Measurements from ENCODE around the gene PPP1R18.

The PPP1R18 gene, protein sequence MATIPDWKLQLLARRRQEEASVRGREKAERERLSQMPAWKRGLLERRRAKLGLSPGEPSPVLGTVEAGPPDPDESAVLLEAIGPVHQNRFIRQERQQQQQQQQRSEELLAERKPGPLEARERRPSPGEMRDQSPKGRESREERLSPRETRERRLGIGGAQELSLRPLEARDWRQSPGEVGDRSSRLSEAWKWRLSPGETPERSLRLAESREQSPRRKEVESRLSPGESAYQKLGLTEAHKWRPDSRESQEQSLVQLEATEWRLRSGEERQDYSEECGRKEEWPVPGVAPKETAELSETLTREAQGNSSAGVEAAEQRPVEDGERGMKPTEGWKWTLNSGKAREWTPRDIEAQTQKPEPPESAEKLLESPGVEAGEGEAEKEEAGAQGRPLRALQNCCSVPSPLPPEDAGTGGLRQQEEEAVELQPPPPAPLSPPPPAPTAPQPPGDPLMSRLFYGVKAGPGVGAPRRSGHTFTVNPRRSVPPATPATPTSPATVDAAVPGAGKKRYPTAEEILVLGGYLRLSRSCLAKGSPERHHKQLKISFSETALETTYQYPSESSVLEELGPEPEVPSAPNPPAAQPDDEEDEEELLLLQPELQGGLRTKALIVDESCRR

GRCh38 chr6:30686009-30686907 is at the start of gene PPP1R18:
TSS of gene PPP1R18 (minus strand) at chr6:30686645. CDS start at chr6:30686018, 627 bp downstream.
- peak within 1 kb of the TSS; percentile 93 for H3K4me3 Mint-ChIP-seq
- TF ChIP-seq, protein P1, sequence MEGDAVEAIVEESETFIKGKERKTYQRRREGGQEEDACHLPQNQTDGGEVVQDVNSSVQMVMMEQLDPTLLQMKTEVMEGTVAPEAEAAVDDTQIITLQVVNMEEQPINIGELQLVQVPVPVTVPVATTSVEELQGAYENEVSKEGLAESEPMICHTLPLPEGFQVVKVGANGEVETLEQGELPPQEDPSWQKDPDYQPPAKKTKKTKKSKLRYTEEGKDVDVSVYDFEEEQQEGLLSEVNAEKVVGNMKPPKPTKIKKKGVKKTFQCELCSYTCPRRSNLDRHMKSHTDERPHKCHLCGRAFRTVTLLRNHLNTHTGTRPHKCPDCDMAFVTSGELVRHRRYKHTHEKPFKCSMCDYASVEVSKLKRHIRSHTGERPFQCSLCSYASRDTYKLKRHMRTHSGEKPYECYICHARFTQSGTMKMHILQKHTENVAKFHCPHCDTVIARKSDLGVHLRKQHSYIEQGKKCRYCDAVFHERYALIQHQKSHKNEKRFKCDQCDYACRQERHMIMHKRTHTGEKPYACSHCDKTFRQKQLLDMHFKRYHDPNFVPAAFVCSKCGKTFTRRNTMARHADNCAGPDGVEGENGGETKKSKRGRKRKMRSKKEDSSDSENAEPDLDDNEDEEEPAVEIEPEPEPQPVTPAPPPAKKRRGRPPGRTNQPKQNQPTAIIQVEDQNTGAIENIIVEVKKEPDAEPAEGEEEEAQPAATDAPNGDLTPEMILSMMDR (IDR thresholded peaks at IDR 0.05) = no peak
- H3K4me1 Mint-ChIP-seq = peaks cover 87% of the 10 kb centered on the region
- no peaks in the 10 kb centered on the region for H3K9me3 Mint-ChIP-seq
- peak within 1 kb of the TSS; percentile 98 for H3K27ac Mint-ChIP-seq
- peak; percentile 66 for DNase-seq
- peaks cover 20% of the 10 kb centered on the region for H3K36me3 Mint-ChIP-seq (ENCODE audit: low read depth)
- no peaks in the 10 kb centered on the region for H3K27me3 Mint-ChIP-seq (ENCODE audit: low read depth, poor library complexity)

GRCh38 chr6:30735668-30736314 is 49.3 kb upstream of the PPP1R18 start:
- no peak overlapping the region for H3K4me3 Mint-ChIP-seq
- H3K27ac Mint-ChIP-seq = peak overlapping the region; percentile 57
- peaks cover 68% of the 10 kb centered on the region for H3K36me3 Mint-ChIP-seq (ENCODE audit: low read depth)

DNA sequence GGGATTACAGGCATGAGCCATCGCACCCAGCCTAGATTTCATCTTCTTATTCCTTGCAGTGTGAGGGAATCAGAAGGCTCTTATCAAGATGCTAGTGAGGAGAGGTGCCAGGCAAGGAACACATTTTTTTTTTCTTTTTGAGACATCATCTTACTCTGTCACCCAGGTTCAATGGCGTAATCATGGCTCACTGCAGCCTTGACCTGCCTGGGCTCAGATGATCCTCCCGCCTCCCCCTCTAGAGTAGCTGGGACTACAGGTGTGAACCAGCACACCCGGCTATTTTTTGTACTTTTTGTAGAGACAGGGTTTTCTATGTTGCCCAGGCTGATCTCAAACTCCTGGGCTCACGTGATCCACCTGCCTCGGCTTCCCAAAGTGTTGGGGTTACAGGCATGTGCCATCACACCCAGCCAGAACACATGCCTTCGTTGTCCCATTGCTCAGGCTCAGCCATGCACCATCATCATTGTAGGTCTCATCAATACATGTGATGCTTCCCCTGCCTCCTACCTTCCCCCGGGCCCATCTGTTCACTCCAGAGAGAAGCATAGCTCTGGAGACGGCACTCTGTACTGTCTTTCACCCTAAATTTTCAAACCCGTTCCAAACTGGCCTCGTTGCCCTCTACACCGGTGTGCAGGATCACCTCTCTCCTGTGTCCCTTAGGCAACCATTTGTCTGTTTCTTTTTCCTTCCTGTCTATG is 45.9 kb upstream of the PPP1R18 start:
- H3K27me3 Mint-ChIP-seq (ENCODE audit: low read depth, poor library complexity) = peaks cover 3% of the 10 kb centered on the region
- H3K9me3 Mint-ChIP-seq = no peaks in the 10 kb centered on the region
- TF ChIP-seq, protein P1 (IDR thresholded peaks at IDR 0.05) = no peak
- H3K36me3 Mint-ChIP-seq (ENCODE audit: low read depth) = peaks cover 47% of the 10 kb centered on the region
- peaks cover 12% of the 10 kb centered on the region for H3K4me1 Mint-ChIP-seq
- H3K27ac Mint-ChIP-seq = no peak overlapping the region
- DNase-seq = no peak
- H3K4me3 Mint-ChIP-seq = no peak overlapping the region

More at GRCh38 chr6:30735668-30736314, 49.3 kb upstream of the PPP1R18 start:
- DNase-seq = no peak
- H3K4me1 Mint-ChIP-seq = peaks cover 25% of the 10 kb centered on the region
- peaks cover 3% of the 10 kb centered on the region for H3K27me3 Mint-ChIP-seq (ENCODE audit: low read depth, poor library complexity)
- TF ChIP-seq, protein P1 (IDR thresholded peaks at IDR 0.05) = no peak
- H3K9me3 Mint-ChIP-seq = no peaks in the 10 kb centered on the region

- TF ChIP-seq, protein P1 (IDR thresholded peaks at IDR 0.05) = peak; percentile 55
- H3K36me3 Mint-ChIP-seq (ENCODE audit: low read depth) = peaks cover 33% of the 10 kb centered on the region
- no peaks in the 10 kb centered on the region for H3K9me3 Mint-ChIP-seq
Observed at GRCh38 chr6:30730601-30731435, 44.4 kb upstream of the PPP1R18 start.

More at GRCh38 chr6:30730601-30731435, 44.4 kb upstream of the PPP1R18 start:
- peak; percentile 80 for DNase-seq
- H3K27me3 Mint-ChIP-seq (ENCODE audit: low read depth, poor library complexity) = no peaks in the 10 kb centered on the region
- no peak overlapping the region for H3K27ac Mint-ChIP-seq
- H3K4me1 Mint-ChIP-seq = peaks cover 6% of the 10 kb centered on the region
- H3K4me3 Mint-ChIP-seq = no peak overlapping the region
